HL-60 (cell line): Measurements from ENCODE around the gene ATXN7.

Source experiments
- POLR2AphosphoS5 ChIP-seq: IDR thresholded peaks from 2 replicates; pipeline ENCODE4 v1.6.1; 2012; ENCODE audit warnings: low read depth
- TF ChIP-seq, protein P1 (sequence below): IDR thresholded peaks from one replicate; pipeline ENCODE4 v1.5.1; 2011; ENCODE audit warnings: low read length, control low read depth, inconsistent platforms; ENCODE audit not compliant: insufficient read depth
- TF ChIP-seq, protein P2 (sequence below): IDR thresholded peaks from 2 replicates; pipeline ENCODE4 v1.6.1; 2012; ENCODE audit warnings: low read depth; ENCODE audit not compliant: insufficient replicate concordance

DNA sequence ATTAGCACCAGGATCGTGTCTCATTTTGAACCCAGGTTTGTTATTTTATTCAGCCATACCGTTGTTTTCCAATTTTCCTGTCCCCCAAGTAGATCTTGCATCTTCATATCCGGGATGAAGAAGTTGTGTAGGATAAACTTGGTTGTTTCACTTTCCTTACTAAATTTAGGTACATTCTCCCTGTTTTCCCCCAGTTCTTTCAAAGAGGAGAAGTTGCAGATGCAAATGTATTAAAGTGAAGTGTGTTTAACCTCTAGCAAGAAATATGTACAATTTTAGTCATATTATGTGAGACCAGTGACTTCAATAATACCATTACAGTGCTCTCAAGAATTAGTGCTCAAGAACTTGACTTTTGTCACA lies 1.3 kb downstream of the ATXN7 start:
- TF ChIP-seq, protein P1, sequence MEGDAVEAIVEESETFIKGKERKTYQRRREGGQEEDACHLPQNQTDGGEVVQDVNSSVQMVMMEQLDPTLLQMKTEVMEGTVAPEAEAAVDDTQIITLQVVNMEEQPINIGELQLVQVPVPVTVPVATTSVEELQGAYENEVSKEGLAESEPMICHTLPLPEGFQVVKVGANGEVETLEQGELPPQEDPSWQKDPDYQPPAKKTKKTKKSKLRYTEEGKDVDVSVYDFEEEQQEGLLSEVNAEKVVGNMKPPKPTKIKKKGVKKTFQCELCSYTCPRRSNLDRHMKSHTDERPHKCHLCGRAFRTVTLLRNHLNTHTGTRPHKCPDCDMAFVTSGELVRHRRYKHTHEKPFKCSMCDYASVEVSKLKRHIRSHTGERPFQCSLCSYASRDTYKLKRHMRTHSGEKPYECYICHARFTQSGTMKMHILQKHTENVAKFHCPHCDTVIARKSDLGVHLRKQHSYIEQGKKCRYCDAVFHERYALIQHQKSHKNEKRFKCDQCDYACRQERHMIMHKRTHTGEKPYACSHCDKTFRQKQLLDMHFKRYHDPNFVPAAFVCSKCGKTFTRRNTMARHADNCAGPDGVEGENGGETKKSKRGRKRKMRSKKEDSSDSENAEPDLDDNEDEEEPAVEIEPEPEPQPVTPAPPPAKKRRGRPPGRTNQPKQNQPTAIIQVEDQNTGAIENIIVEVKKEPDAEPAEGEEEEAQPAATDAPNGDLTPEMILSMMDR, result no peak
- TF ChIP-seq POLR2AphosphoS5, result no peak
- TF ChIP-seq, protein P2, sequence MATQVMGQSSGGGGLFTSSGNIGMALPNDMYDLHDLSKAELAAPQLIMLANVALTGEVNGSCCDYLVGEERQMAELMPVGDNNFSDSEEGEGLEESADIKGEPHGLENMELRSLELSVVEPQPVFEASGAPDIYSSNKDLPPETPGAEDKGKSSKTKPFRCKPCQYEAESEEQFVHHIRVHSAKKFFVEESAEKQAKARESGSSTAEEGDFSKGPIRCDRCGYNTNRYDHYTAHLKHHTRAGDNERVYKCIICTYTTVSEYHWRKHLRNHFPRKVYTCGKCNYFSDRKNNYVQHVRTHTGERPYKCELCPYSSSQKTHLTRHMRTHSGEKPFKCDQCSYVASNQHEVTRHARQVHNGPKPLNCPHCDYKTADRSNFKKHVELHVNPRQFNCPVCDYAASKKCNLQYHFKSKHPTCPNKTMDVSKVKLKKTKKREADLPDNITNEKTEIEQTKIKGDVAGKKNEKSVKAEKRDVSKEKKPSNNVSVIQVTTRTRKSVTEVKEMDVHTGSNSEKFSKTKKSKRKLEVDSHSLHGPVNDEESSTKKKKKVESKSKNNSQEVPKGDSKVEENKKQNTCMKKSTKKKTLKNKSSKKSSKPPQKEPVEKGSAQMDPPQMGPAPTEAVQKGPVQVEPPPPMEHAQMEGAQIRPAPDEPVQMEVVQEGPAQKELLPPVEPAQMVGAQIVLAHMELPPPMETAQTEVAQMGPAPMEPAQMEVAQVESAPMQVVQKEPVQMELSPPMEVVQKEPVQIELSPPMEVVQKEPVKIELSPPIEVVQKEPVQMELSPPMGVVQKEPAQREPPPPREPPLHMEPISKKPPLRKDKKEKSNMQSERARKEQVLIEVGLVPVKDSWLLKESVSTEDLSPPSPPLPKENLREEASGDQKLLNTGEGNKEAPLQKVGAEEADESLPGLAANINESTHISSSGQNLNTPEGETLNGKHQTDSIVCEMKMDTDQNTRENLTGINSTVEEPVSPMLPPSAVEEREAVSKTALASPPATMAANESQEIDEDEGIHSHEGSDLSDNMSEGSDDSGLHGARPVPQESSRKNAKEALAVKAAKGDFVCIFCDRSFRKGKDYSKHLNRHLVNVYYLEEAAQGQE, result no peak
